Epithelial cell of esophagus (primary cell): ENCODE measurements around the gene MAD1L1.

Source experiments
- DNase-seq: peaks from one replicate; pipeline ENCODE4 v3.0.0; 2010; ENCODE audit warnings: low read depth
- H3K4me3 ChIP-seq: 2 replicates; pipeline ENCODE4 v1.5.1; 2011; ENCODE audit warnings: mild to moderate bottlenecking, low read length, control low read depth
- CTCF ChIP-seq: IDR thresholded peaks from 2 replicates; pipeline ENCODE4 v1.5.1; 2011; ENCODE audit warnings: low read depth, mild to moderate bottlenecking, low read length, control low read depth, inconsistent platforms; ENCODE audit not compliant: insufficient read depth; ENCODE audit errors: missing control alignments

Gene MAD1L1

GRCh38 chr7:1852517-1853430 is 380.0 kb downstream of the MAD1L1 start:
- H3K4me3 ChIP-seq = no peak overlapping the region
- no peak for TF ChIP-seq CTCF
- no peak for DNase-seq

- no peak overlapping the region for H3K4me3 ChIP-seq
- no peak for DNase-seq
- no peak for TF ChIP-seq CTCF
Observed at GRCh38 chr7:1851721-1852516, 380.8 kb downstream of the MAD1L1 start.

- DNase-seq = no peak
Observed at GRCh38 chr7:1850976-1851571, 381.7 kb downstream of the MAD1L1 start.

GRCh38 chr7:1850111-1850975 is 382.4 kb downstream of the MAD1L1 start:
- no peak for DNase-seq
- H3K4me3 ChIP-seq = no peak overlapping the region
- no peak for TF ChIP-seq CTCF

More at GRCh38 chr7:1850976-1851571, 381.7 kb downstream of the MAD1L1 start:
- H3K4me3 ChIP-seq = no peak overlapping the region
- TF ChIP-seq CTCF = no peak

- no peak overlapping the region for H3K4me3 ChIP-seq
- no peak for DNase-seq
- no peak for TF ChIP-seq CTCF
Observed at GRCh38 chr7:1849351-1850041, 383.2 kb downstream of the MAD1L1 start.

GRCh38 chr7:1848911-1849311 is 383.8 kb downstream of the MAD1L1 start:
- DNase-seq = no peak
- H3K4me3 ChIP-seq = no peak overlapping the region
- TF ChIP-seq CTCF = no peak
